ENCODE data around the gene CALD1.

- no peak for TF ChIP-seq POLR2A (IDR thresholded peaks at IDR 0.05; ENCODE audit: low read depth, low read length)
- TF ChIP-seq POLR2AphosphoS5 (IDR thresholded peaks at IDR 0.05; ENCODE audit: low read depth, low read length) = no peak
Observed at GRCh38 chr7:134788191-134788590, 8.8 kb downstream of the CALD1 start.
